Measurements from ENCODE around the gene C1RL.

- TF ChIP-seq EZH2 (IDR thresholded peaks at IDR 0.05; ENCODE audit: borderline replicate concordance, low read length) = no peak
- TF ChIP-seq, protein P1, sequence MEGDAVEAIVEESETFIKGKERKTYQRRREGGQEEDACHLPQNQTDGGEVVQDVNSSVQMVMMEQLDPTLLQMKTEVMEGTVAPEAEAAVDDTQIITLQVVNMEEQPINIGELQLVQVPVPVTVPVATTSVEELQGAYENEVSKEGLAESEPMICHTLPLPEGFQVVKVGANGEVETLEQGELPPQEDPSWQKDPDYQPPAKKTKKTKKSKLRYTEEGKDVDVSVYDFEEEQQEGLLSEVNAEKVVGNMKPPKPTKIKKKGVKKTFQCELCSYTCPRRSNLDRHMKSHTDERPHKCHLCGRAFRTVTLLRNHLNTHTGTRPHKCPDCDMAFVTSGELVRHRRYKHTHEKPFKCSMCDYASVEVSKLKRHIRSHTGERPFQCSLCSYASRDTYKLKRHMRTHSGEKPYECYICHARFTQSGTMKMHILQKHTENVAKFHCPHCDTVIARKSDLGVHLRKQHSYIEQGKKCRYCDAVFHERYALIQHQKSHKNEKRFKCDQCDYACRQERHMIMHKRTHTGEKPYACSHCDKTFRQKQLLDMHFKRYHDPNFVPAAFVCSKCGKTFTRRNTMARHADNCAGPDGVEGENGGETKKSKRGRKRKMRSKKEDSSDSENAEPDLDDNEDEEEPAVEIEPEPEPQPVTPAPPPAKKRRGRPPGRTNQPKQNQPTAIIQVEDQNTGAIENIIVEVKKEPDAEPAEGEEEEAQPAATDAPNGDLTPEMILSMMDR (IDR thresholded peaks at IDR 0.05; ENCODE audit: low read length) = no peak
These were observed 16.0 kb downstream of the C1RL start for GRCh38 chr12:7092986-7093460.
